Suprapubic skin (tissue), 4 donors: ENCODE data around the gene ARFGAP3. TPM values are rescaled to one million over a fixed set of nuclear protein-coding genes. Genes with fewer than 3 reads are reported as not detected.

Experiments
- DNase-seq, 2 donors: peaks; one replicate each; pipeline ENCODE4 v3.0.0-alpha.2; 2019; ENCODE audit warnings: low spot score in 2 of 2
- H3K27ac ChIP-seq: fragments of 200-600 bp; sonication (generic); one replicate; pipeline ENCODE4 v1.5.1; 2019
- H3K27me3 ChIP-seq: fragments of 200-600 bp; sonication (generic); one replicate; pipeline ENCODE4 v1.5.1; 2019
- H3K36me3 ChIP-seq: fragments of 200-600 bp; sonication (generic); one replicate; pipeline ENCODE4 v1.5.1; 2019
- H3K4me1 ChIP-seq: fragments of 200-600 bp; sonication (generic); one replicate; pipeline ENCODE4 v1.5.1; 2019
- H3K4me3 ChIP-seq: fragments of 200-600 bp; sonication (generic); one replicate; pipeline ENCODE4 v1.5.1; 2019; ENCODE audit warnings: mild to moderate bottlenecking
- H3K9me3 ChIP-seq: fragments of 200-600 bp; sonication (generic); one replicate; pipeline ENCODE4 v1.5.1; 2019
- CTCF ChIP-seq, 2 donors: fragments of 200-600 bp in 1 of 2; fragments of 450-650 bp in 1 of 2; sonication (generic) in 1 of 2; IDR thresholded peaks; one replicate each; pipeline ENCODE4 v1.5.1; 2016 to 2019; ENCODE audit warnings: antibody characterized with exemption in 2 of 2, mild to moderate bottlenecking in 1 of 2, moderate library complexity in 1 of 2
- EP300 ChIP-seq: sonication (generic); formaldehyde crosslinking; IDR thresholded peaks from one replicate; pipeline ENCODE4 v1.6.1; 2017; ENCODE audit warnings: antibody characterized with exemption
- POLR2A ChIP-seq, 2 donors: fragments of 450-650 bp; IDR thresholded peaks; one replicate each; pipeline ENCODE4 v1.6.1; 2017; ENCODE audit warnings: antibody characterized with exemption in 2 of 2, mild to moderate bottlenecking in 2 of 2, moderate library complexity in 2 of 2
- POLR2AphosphoS5 ChIP-seq, 3 donors: sonication (generic); formaldehyde crosslinking; IDR thresholded peaks; one replicate each; pipeline ENCODE4 v1.6.1; 2017; ENCODE audit warnings: antibody characterized with exemption in 3 of 3
- WGBS: methylation state at CpG from one replicate; pipeline ENCODE4 v1.1.5; 2018; 5-methylcytosine and 5-hydroxymethylcytosine counted together
- total RNA-seq, 4 donors: library from RNA; depleted of rRNA; stranded (reverse); fragments of >200 nt; gene quantifications; one replicate each; pipeline ENCODE4 v1.1.0, GENCODE V29; 2016

Gene ARFGAP3
- total RNA-seq, 4 donors from 2014 or later = 26.7 to 33.3 (median 31.8) TPM

DNA sequence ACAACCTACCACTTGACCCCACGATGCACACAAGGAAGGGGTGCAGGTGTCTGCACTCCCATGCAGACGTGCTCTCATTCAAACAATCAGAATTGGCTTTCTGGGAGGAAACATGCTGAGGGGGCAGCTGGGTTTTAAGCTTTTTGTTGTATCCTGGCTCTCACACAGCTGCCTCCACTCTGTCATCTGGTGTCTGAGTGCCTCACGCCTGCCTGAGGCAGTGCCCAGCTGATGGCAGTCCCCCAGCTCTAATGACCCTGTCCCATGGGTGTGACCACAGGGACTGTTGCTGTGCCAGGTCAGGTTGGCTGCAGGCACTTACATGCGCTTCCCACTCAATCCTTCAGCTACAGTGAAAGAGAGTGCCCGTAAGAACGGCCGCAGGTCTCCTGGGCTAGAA, 53.7 kb downstream of the ARFGAP3 start:
- WGBS = 72% methylated on average over 7 of the region's 7 CpGs
- Histone ChIP-seq H3K27ac (no peak overlapping the region), H3K4me3 (no peak overlapping the region), H3K36me3 (peaks cover 85% of the 10 kb centered on the region), H3K4me1 (peaks cover 7% of the 10 kb centered on the region), H3K9me3 (no peaks in the 10 kb centered on the region), H3K27me3 (no peaks in the 10 kb centered on the region)
- no peak for TF ChIP-seq POLR2AphosphoS5 (IDR thresholded peaks at IDR 0.05)
- no peak for TF ChIP-seq CTCF (IDR thresholded peaks at IDR 0.05)
- no peak for TF ChIP-seq POLR2A (IDR thresholded peaks at IDR 0.05)
- TF ChIP-seq EP300 = no peak
- DNase-seq = peak in 1 of 2 donors; percentile 78

DNA sequence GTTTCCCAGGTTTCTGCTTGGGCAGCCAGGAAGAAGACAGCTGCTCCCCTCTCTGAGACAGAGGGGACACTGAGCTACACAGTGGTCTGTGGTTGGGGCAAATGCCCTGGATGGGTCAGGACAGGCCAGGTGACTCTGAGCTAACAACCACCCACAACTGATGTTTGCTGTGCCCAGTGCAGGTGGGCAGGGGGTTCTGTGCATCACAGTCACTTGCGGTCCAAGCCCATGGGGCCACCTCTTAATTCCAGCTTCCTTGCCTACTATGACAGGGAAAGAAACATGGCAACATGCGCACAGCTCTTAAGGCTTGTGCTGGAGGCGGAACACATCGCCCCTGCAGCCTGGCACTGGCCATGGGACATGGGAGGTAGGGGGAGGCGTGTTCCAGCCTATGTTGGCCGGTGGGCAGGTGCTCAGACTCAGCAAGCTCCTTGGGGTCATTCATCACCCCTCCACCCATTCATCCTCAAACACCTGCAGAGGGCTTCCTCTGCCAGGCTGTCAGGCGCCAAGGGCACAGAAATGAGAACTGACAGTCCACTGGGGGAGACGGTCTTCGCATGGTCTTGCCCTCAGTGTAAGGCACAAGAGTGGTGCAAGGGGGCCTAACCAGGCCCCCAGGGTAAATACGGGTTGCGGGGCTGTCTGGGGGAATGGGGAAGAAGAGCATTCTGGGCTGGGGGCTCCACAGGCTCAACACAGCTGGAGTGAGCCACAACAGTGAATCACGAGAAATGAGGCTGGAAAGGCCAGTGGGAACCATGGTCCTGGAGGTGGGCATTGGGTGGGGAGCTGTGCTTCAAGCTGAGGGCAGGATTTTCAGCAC, 55.6 kb downstream of the ARFGAP3 start:
- peak in 1 of 2 donors; percentile 48 for DNase-seq
- Histone ChIP-seq H3K4me3 (no peak overlapping the region), H3K27ac (no peak overlapping the region), H3K36me3 (peaks cover 79% of the 10 kb centered on the region), H3K4me1 (peaks cover 5% of the 10 kb centered on the region), H3K27me3 (no peaks in the 10 kb centered on the region), H3K9me3 (no peaks in the 10 kb centered on the region)
- no peak for TF ChIP-seq POLR2A (IDR thresholded peaks at IDR 0.05)
- no peak for TF ChIP-seq EP300
- no peak for TF ChIP-seq CTCF (IDR thresholded peaks at IDR 0.05)
- no peak for TF ChIP-seq POLR2AphosphoS5 (IDR thresholded peaks at IDR 0.05)
- 89% methylated on average over 9 of the region's 12 CpGs for WGBS

DNA sequence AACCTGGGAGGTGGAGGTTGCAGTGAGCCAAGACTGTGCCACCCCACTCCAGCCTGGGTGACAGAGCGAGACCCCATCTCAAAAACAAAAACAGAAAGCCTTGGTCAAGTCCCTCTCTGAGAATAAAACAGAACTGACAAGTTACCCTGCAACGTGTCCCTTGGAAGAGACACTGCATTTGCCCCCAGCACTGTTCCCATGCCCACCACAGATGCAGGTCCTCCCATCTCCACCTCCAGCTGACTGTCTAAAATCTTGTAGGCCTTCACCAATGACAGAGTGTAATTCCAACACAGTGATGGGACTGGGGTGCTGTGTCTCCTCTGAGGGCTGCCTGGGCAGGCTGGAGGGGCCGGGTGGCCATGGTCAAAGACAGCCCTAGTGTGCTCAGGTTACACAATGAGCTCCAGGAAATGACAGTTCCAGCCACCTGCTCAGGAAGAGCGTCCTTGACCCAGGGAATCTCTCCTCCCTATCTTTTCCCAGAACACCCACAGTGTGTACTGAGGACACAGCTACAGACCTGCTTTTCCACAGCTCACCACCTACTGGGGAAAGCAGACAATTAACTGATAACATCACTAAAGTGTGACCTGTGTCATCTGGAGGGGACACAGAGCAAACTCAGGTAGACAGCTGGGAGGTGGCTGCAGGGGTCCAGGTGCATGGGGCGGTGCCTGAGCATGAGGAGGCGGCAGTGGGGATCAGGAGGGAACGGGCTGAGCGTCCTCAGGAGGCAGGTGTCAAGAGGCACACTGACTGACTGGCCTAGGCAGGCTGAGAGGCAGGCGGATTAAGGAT, 56.4 kb downstream of the ARFGAP3 start:
- no peaks in the 10 kb centered on the region for H3K27me3 ChIP-seq
- WGBS = 94% methylated on average over 9 of the region's 9 CpGs
- peaks cover 75% of the 10 kb centered on the region for H3K36me3 ChIP-seq
- no peaks in the 10 kb centered on the region for H3K4me1 ChIP-seq
- no peak overlapping the region for H3K27ac ChIP-seq
- TF ChIP-seq EP300 (no peak), CTCF (IDR thresholded peaks at IDR 0.05) (no peak), POLR2A (IDR thresholded peaks at IDR 0.05) (no peak), POLR2AphosphoS5 (IDR thresholded peaks at IDR 0.05) (no peak)
- H3K9me3 ChIP-seq = no peaks in the 10 kb centered on the region
- H3K4me3 ChIP-seq = no peak overlapping the region
- peak in 1 of 2 donors; percentile 68 for DNase-seq

DNA sequence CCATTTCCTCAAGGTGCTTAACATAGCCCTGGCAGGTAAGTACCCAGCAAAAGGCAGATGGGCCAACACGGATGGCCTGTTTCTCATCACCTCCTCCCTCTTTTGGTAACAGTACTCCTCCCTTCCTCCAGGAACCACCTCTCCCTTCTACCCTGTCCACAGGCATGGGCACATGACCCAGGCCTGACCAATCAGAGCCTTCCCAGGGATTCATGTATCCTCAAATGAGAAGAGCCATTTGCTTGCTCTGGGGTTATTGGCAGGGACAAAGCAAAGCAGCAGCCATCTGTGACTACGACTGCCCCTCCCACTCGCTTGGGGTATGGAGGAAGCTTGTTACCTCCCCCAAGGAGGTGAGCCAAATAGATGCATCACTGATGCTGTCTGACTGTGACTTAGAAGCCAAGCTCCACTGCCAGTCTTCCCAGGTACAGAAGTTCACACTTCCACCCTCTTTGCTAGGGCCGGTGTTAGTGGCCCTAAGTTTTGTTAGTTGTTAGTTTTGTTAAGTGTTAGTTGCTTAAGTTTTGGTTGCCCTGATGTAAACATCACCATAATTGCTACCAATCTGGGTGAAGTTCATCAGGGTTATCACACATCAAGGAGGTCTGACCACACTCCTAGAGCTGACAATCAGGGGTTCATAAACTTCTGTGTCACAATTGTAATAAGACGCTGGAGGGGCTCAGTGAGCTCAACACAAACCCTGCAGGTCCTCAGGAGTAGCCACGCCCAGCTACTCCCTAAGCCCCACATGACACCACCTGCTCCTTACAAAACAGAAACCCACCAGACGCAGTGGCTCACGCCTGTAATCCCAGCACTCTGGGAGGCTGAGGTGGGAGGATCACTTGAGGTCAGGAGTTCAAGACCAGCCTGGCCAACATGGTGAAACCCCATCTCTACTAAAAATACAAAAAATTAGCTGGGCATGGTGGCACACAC, 57.3 kb downstream of the ARFGAP3 start:
- TF ChIP-seq CTCF (IDR thresholded peaks at IDR 0.05) (no peak), EP300 (no peak), POLR2A (IDR thresholded peaks at IDR 0.05) (no peak), POLR2AphosphoS5 (IDR thresholded peaks at IDR 0.05) (no peak)
- DNase-seq = peak in 1 of 2 donors; percentile 8
- 91% methylated on average over 8 of the region's 8 CpGs for WGBS
- H3K36me3 ChIP-seq = peaks cover 74% of the 10 kb centered on the region
- H3K4me3 ChIP-seq = no peak overlapping the region
- no peak overlapping the region for H3K27ac ChIP-seq
- no peaks in the 10 kb centered on the region for H3K9me3 ChIP-seq
- peaks cover under 1% of the 10 kb centered on the region for H3K4me1 ChIP-seq
- H3K27me3 ChIP-seq = no peaks in the 10 kb centered on the region
